Activated CD8-positive, alpha-beta memory T cell treated with anti-CD3 and anti-CD28 coated beads for 24 hours (primary cell): ENCODE data around the gene MERTK.

Source experiments
- DNase-seq: peaks from one replicate; pipeline ENCODE4 v3.0.0-alpha.2; 2020

Gene MERTK

GRCh38 chr2:111981666-111982065 is 83.3 kb downstream of the MERTK start:
- no peak for DNase-seq

- DNase-seq, result no peak
These were observed 84.4 kb downstream of the MERTK start for GRCh38 chr2:111982822-111983221.

GRCh38 chr2:111983478-111984212 is 85.2 kb downstream of the MERTK start:
- DNase-seq, result no peak

- DNase-seq, result no peak
These were observed 85.8 kb downstream of the MERTK start for GRCh38 chr2:111984213-111984604.

- DNase-seq, result no peak
These were observed 87.1 kb downstream of the MERTK start for GRCh38 chr2:111985514-111985913.

- no peak for DNase-seq
These were observed 87.9 kb downstream of the MERTK start for GRCh38 chr2:111986116-111986900.

- DNase-seq, result no peak
These were observed 92.0 kb downstream of the MERTK start for GRCh38 chr2:111990375-111990774.

- DNase-seq, result no peak
These were observed 92.4 kb downstream of the MERTK start for GRCh38 chr2:111990856-111991255.

GRCh38 chr2:111994042-111994441 is 95.6 kb downstream of the MERTK start:
- no peak for DNase-seq

GRCh38 chr2:111995148-111995547 is 96.7 kb downstream of the MERTK start:
- no peak for DNase-seq

- no peak for DNase-seq
These were observed 101.4 kb downstream of the MERTK start for GRCh38 chr2:111999809-112000208.

- DNase-seq, result no peak
These were observed 102.2 kb downstream of the MERTK start for GRCh38 chr2:112000399-112001135.

- DNase-seq, result no peak
These were observed 102.8 kb downstream of the MERTK start for GRCh38 chr2:112001136-112001715.

- no peak for DNase-seq
These were observed 103.5 kb downstream of the MERTK start for GRCh38 chr2:112001942-112002341.

GRCh38 chr2:112003576-112004252 is 105.3 kb downstream of the MERTK start:
- DNase-seq, result no peak

- DNase-seq, result no peak
These were observed 105.8 kb downstream of the MERTK start for GRCh38 chr2:112004253-112004645.

- DNase-seq, result no peak
These were observed 107.1 kb downstream of the MERTK start for GRCh38 chr2:112005406-112006075.

GRCh38 chr2:112006076-112006410 is 107.6 kb downstream of the MERTK start:
- DNase-seq, result no peak

- no peak for DNase-seq
These were observed 109.1 kb downstream of the MERTK start for GRCh38 chr2:112007493-112007892.

- DNase-seq, result no peak
These were observed 110.6 kb downstream of the MERTK start for GRCh38 chr2:112008910-112009485.

GRCh38 chr2:112010751-112011150 is 112.3 kb downstream of the MERTK start:
- no peak for DNase-seq

- no peak for DNase-seq
These were observed 114.1 kb downstream of the MERTK start for GRCh38 chr2:112012556-112012955.
